ENCODE measurements around the gene PRKCA.
A peak's percentile ranks its signal among the peaks of the same experiment; 100 is the strongest.

Gene PRKCA

DNA sequence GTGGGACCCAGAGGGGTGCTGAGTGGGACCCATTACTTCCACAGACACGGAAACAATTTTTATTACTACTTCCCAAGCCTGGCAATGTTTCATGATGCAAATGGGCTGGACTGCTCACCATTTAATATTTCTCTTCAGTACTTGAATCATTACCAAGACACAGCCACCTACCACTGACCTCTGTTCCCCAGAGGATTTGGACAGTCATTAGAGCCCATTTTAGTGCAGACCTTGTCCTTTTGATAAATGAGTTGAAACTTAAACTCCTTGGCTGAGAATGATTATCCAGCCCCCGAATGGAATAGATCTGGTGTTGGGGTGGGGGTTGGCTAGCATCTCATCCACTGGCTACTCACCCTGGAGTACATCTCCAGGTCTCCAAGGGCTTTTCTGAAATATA lies 39.6 kb upstream of the PRKCA start:
- in situ Hi-C loops (cut with HindIII; ENCODE audit: low pct_ligation_motif_present, low sequenced_read_pairs) = no loop called here
- TF ChIP-seq, protein P1, sequence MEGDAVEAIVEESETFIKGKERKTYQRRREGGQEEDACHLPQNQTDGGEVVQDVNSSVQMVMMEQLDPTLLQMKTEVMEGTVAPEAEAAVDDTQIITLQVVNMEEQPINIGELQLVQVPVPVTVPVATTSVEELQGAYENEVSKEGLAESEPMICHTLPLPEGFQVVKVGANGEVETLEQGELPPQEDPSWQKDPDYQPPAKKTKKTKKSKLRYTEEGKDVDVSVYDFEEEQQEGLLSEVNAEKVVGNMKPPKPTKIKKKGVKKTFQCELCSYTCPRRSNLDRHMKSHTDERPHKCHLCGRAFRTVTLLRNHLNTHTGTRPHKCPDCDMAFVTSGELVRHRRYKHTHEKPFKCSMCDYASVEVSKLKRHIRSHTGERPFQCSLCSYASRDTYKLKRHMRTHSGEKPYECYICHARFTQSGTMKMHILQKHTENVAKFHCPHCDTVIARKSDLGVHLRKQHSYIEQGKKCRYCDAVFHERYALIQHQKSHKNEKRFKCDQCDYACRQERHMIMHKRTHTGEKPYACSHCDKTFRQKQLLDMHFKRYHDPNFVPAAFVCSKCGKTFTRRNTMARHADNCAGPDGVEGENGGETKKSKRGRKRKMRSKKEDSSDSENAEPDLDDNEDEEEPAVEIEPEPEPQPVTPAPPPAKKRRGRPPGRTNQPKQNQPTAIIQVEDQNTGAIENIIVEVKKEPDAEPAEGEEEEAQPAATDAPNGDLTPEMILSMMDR (IDR thresholded peaks at IDR 0.05; ENCODE audit: low read depth, low read length, missing control alignments) = no peak
- H3K27me3 ChIP-seq (replicated peaks) = no peaks in the 10 kb centered on the region
- DNase-seq = no peak
- H3K36me3 ChIP-seq (replicated peaks) = no peaks in the 10 kb centered on the region
- H3K27ac ChIP-seq = no peak overlapping the region
- H3K4me3 ChIP-seq (ENCODE audit: low read depth, low read length) = no peak overlapping the region

DNA sequence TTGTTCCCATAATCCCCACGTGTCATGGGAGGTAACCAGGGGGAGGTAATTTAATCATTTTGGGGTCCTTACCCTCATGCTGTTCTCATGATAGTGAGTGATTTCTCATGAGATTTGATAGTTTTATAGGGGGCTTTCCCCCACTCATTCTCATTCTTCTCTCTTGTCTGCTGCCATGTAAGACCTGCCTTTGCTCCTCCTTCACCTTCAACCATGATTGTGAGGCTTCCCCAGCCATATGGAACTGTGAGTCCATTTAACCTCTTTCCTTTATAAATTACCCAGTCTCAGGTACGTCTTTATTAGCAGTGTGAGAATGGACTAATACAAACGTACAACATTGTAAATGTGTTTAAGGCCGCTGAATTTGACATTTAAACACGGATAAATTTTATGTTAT lies 37.7 kb upstream of the PRKCA start:
- H3K27me3 ChIP-seq (replicated peaks) = no peaks in the 10 kb centered on the region
- no peak overlapping the region for H3K27ac ChIP-seq
- in situ Hi-C loops (cut with HindIII; ENCODE audit: low pct_ligation_motif_present, low sequenced_read_pairs) = no loop called here
- no peak for DNase-seq
- H3K4me3 ChIP-seq (ENCODE audit: low read depth, low read length) = no peak overlapping the region
- TF ChIP-seq, protein P1 (IDR thresholded peaks at IDR 0.05; ENCODE audit: low read depth, low read length, missing control alignments) = no peak
- H3K36me3 ChIP-seq (replicated peaks) = no peaks in the 10 kb centered on the region

DNA sequence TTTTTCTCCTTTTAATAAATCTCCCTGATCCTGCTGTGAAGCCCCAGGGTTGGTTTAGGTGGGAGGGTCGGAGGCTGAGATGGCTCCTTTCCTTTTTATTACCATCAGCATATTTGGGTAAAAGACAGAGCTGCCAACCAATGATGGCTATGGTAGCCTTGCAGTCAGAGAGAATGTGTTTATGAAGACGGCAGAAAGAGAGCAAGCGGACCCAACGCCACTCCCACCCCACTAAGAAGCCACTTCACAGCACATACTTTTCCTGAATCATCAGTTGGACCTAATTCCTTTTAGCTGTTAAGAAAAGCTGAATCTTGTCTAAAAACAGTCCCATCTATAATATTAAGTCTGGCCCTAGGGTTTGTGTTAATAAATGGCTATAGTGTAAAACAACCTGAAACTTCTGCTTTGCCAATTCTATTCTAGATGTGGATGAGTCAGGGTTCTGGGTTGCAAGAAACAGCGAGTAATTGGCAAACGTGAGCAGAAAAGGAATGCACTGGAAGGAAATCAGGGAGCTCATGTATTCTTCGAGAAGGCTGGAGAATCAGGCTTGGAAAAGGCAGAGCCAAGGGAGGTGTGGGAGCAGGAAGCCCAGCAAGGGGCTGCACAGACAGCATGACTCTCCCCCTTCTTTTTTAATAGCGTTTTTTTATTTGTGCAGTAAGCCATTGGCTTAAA lies 34.0 kb upstream of the PRKCA start:
- in situ Hi-C loops (cut with HindIII; ENCODE audit: low pct_ligation_motif_present, low sequenced_read_pairs) = no loop called here
- Histone ChIP-seq H3K36me3 (replicated peaks) (no peaks in the 10 kb centered on the region), H3K4me3 (ENCODE audit: low read depth, low read length) (no peak overlapping the region), H3K27me3 (replicated peaks) (no peaks in the 10 kb centered on the region), H3K27ac (no peak overlapping the region)
- peak; percentile 48 for DNase-seq
- TF ChIP-seq, protein P1 (IDR thresholded peaks at IDR 0.05; ENCODE audit: low read depth, low read length, missing control alignments) = no peak

DNA sequence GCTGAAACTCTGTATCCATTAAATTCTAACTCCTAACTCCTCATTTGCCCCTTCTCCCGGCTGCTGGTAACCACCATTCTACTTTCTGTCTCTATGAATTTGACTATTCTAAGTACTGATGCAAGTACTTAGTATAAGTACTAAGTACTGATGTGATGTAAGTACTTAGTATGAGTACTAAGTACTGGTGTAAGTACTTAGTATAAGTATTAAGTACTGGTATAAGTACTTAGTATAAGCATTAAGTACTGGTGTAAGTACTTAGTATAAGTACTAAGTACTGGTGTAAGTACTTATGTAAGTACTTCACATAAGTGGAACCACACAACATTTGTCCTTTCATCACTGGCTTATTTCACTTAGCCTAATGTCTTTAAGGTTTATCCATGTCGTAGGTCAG lies 32.3 kb upstream of the PRKCA start:
- TF ChIP-seq, protein P1 (IDR thresholded peaks at IDR 0.05; ENCODE audit: low read depth, low read length, missing control alignments) = no peak
- no peak for DNase-seq
- H3K36me3 ChIP-seq (replicated peaks) = no peaks in the 10 kb centered on the region
- H3K27me3 ChIP-seq (replicated peaks) = no peaks in the 10 kb centered on the region
- no peak overlapping the region for H3K4me3 ChIP-seq (ENCODE audit: low read depth, low read length)
- no peak overlapping the region for H3K27ac ChIP-seq
- in situ Hi-C loops (cut with HindIII; ENCODE audit: low pct_ligation_motif_present, low sequenced_read_pairs) = no loop called here

DNA sequence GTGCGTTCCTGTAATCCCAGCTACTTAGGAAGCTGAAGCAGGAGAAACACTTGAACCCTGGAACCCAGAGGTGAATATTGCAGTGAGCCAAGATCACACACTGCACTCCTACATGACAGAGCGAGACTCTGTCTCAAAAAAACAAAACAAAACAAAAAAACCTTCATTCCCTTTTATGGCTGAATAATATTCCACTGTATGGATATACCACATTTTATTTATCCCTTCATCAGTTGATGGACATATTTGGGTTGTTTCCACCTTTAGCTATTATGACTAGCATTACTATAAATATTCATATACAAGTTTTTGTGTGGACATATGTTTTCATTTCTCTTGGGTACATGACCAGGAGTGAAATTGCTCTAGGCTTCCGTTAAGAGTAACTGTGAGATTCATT lies 30.9 kb upstream of the PRKCA start:
- TF ChIP-seq, protein P1 (IDR thresholded peaks at IDR 0.05; ENCODE audit: low read depth, low read length, missing control alignments) = no peak

More for the DNA sequence above, 30.9 kb upstream of the PRKCA start:
- in situ Hi-C loops (cut with HindIII; ENCODE audit: low pct_ligation_motif_present, low sequenced_read_pairs) = no loop called here
- DNase-seq = no peak
- Histone ChIP-seq H3K4me3 (ENCODE audit: low read depth, low read length) (no peak overlapping the region), H3K27ac (no peak overlapping the region), H3K27me3 (replicated peaks) (no peaks in the 10 kb centered on the region), H3K36me3 (replicated peaks) (no peaks in the 10 kb centered on the region)

Measured in brain microvascular endothelial cell (primary cell).